Measurements from ENCODE around the gene ATPAF2.

ATPAF2 gene

DNA sequence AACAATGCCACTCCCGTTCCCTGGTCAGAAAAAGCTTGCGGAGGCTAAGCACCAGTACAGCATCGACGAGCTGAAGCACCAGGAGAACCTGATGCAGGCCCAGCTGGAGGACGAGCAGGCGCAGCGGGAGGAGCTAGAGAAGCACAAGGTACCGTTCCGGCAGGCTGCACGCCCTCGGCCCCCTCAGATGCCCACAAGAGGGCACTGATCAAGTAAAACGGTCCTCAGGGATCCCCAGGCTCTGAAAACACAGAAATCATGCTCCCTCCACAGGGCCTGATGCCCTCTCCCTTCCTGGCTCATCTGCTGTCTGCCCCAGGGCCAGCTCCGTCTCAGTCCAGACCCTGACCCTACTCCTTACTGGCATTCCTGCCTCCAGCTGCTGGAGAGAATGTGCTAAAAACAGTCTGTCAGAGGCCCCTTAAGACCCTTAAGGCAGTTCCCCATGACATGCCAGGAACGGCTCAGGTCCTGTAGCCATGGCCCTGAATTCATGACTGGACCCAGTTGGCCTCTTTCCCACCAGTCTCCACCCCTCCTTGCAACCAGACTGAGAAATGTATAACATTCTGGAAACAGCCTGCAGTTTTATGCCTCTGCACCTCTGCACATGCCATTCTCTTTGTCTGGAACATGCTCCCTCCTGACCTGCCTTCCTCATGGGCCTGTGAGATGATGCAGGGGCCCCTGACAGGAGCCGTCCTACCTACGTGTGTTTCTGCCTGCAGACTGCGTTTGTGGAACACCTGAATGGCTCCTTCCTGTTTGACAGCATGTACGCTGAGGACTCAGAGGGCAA lies 44.5 kb downstream of the ATPAF2 start:
- WGBS (ENCODE audit: insufficient coverage), result 70% methylated on average over 17 of the region's 18 CpGs
- CTCF ChIA-PET, result interaction anchor here (0.8 to 1.8 kb wide), 11 partner anchors 10 to 95 kb away, joined by 3 to 6 read pairs (median 4); no protein-coding TSS in a partner anchor
- Histone ChIP-seq H3K36me3 (ENCODE audit: control insufficient read depth in 4 of 4, insufficient read depth in 4 of 4, low read length in 3 of 4) (no peaks in the 10 kb centered on the region), H3K27ac (ENCODE audit: insufficient read depth in 1 of 2, low read depth in 1 of 2, low read length in 2 of 2, poor library complexity in 1 of 2, severe bottlenecking in 2 of 2) (no peak overlapping the region), H3K9me3 (ENCODE audit: control extremely low read depth in 1 of 5, control insufficient read depth in 4 of 5, insufficient read depth in 2 of 5, low read depth in 1 of 5, low read length in 4 of 5) (no peaks in the 10 kb centered on the region), H3K27me3 (replicated peaks in 2 of 5; ENCODE audit: control insufficient read depth in 4 of 5, insufficient read depth in 5 of 5, low read length in 4 of 5) (no peaks in the 10 kb centered on the region), H3K4me3 (ENCODE audit: control insufficient read depth in 1 of 7, extremely low read depth in 1 of 7, insufficient read depth in 4 of 7, low read depth in 2 of 7, low read length in 6 of 7) (no peak overlapping the region), H3K4me1 (ENCODE audit: control extremely low read depth in 1 of 4, control insufficient read depth in 4 of 4, insufficient read depth in 4 of 4, low read length in 3 of 4) (no peaks in the 10 kb centered on the region)
- POLR2A ChIA-PET, result no interaction called here
- peak; percentile 40 to 60 (median 56) for DNase-seq

DNA sequence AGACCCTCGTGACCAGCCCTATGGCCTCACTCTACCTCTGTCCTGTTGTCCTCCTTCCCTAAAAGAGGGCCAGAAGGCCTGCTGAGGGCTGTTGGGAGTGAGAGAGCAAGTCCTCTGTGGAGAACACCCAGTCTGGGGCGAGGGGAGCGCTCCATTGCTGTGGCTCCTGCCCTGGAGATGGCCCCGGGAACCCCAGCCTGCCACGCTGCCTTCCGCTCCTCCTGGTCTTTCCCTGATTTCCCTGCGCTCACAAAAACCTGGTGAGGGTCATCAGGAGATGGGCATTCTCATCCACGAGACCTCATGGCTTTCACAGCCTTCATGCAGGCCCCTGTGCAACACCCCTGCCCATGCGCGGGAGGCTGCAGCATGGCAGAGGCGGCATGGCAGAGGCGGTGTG lies 45.1 kb downstream of the ATPAF2 start:
- POLR2A ChIA-PET, result no interaction called here
- H3K27me3 ChIP-seq (replicated peaks in 2 of 5; ENCODE audit: control insufficient read depth in 4 of 5, insufficient read depth in 5 of 5, low read length in 4 of 5), result no peaks in the 10 kb centered on the region
- H3K9me3 ChIP-seq (ENCODE audit: control extremely low read depth in 1 of 5, control insufficient read depth in 4 of 5, insufficient read depth in 2 of 5, low read depth in 1 of 5, low read length in 4 of 5), result no peaks in the 10 kb centered on the region
- no peaks in the 10 kb centered on the region for H3K36me3 ChIP-seq (ENCODE audit: control insufficient read depth in 4 of 4, insufficient read depth in 4 of 4, low read length in 3 of 4)
- H3K4me1 ChIP-seq (ENCODE audit: control extremely low read depth in 1 of 4, control insufficient read depth in 4 of 4, insufficient read depth in 4 of 4, low read length in 3 of 4), result no peaks in the 10 kb centered on the region
- DNase-seq, result no peak
- WGBS (ENCODE audit: insufficient coverage), result 89% methylated on average over 7 of the region's 12 CpGs
- H3K4me3 ChIP-seq (ENCODE audit: control insufficient read depth in 1 of 7, extremely low read depth in 1 of 7, insufficient read depth in 4 of 7, low read depth in 2 of 7, low read length in 6 of 7), result no peak overlapping the region
- H3K27ac ChIP-seq (ENCODE audit: insufficient read depth in 1 of 2, low read depth in 1 of 2, low read length in 2 of 2, poor library complexity in 1 of 2, severe bottlenecking in 2 of 2), result no peak overlapping the region
- CTCF ChIA-PET, result interaction anchor here (0.8 to 1.8 kb wide), 9 partner anchors 9 to 95 kb away, joined by 3 to 6 read pairs (median 4); no protein-coding TSS in a partner anchor

DNA sequence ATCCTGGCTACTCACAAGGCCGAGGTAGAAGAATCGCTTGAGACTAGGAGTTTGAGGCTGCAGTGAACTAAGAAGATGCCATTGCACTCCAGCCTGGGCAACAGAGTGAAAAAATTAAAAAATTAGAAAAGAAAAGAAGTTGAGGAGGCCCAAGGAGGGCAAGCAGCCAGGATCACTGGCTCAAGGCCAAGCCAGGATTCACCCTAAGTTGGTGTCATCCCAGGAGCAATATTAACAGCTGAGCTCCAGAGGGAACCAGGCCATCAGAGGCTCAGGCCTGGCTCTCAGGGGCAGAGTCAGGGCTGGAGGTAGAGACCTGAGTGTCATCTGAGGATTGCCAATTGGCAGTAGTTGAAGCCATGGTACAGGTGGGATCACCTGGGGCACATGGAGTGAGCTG lies 45.6 kb downstream of the ATPAF2 start:
- Histone ChIP-seq H3K4me1 (ENCODE audit: control extremely low read depth in 1 of 4, control insufficient read depth in 4 of 4, insufficient read depth in 4 of 4, low read length in 3 of 4) (no peaks in the 10 kb centered on the region), H3K9me3 (ENCODE audit: control extremely low read depth in 1 of 5, control insufficient read depth in 4 of 5, insufficient read depth in 2 of 5, low read depth in 1 of 5, low read length in 4 of 5) (no peaks in the 10 kb centered on the region), H3K36me3 (ENCODE audit: control insufficient read depth in 4 of 4, insufficient read depth in 4 of 4, low read length in 3 of 4) (no peaks in the 10 kb centered on the region), H3K27me3 (replicated peaks in 2 of 5; ENCODE audit: control insufficient read depth in 4 of 5, insufficient read depth in 5 of 5, low read length in 4 of 5) (no peaks in the 10 kb centered on the region), H3K4me3 (ENCODE audit: control insufficient read depth in 1 of 7, extremely low read depth in 1 of 7, insufficient read depth in 4 of 7, low read depth in 2 of 7, low read length in 6 of 7) (no peak overlapping the region), H3K27ac (ENCODE audit: insufficient read depth in 1 of 2, low read depth in 1 of 2, low read length in 2 of 2, poor library complexity in 1 of 2, severe bottlenecking in 2 of 2) (no peak overlapping the region)
- POLR2A ChIA-PET, result no interaction called here
- DNase-seq, result no peak
- 100% methylated on average over 2 of the region's 2 CpGs for whole genome bisulfite sequencing (ENCODE audit: insufficient coverage)
- CTCF ChIA-PET, result interaction anchor here (1.4 to 1.6 kb wide), 3 partner anchors 9 to 12 kb away, joined by 4 to 8 read pairs (median 4); no protein-coding TSS in a partner anchor

DNA sequence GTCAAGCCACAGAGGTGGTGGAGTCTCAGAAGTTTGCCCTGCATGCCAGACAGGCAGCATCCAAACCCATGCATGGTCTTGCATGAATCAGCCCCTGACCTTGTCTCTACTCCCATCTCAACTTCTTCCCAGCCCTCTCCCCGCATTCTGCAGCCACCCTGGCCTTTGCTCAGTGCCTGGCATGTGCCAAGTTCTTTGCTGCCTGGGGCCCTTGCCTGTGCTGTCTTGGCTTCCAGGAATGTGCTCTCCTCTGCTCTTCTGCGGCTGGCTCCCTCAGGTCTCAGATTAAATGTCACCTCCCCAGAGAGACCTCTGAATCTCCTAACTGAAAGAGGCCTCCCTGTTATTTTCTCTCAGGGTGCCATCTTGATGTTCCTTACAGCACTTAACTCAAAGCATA lies 48.7 kb downstream of the ATPAF2 start:
- no peaks in the 10 kb centered on the region for H3K9me3 ChIP-seq (ENCODE audit: control extremely low read depth in 1 of 5, control insufficient read depth in 4 of 5, insufficient read depth in 2 of 5, low read depth in 1 of 5, low read length in 4 of 5)
- no peak overlapping the region for H3K4me3 ChIP-seq (ENCODE audit: control insufficient read depth in 1 of 7, extremely low read depth in 1 of 7, insufficient read depth in 4 of 7, low read depth in 2 of 7, low read length in 6 of 7)
- POLR2A ChIA-PET, result interaction anchor here (1.2 kb wide), 1 partner anchor 8 kb away, joined by 3 read pairs; no protein-coding TSS in a partner anchor
- 91% methylated on average over 1 of the region's 2 CpGs for WGBS (ENCODE audit: insufficient coverage)
- H3K36me3 ChIP-seq (ENCODE audit: control insufficient read depth in 4 of 4, insufficient read depth in 4 of 4, low read length in 3 of 4), result no peaks in the 10 kb centered on the region
- no peaks in the 10 kb centered on the region for H3K27me3 ChIP-seq (replicated peaks in 2 of 5; ENCODE audit: control insufficient read depth in 4 of 5, insufficient read depth in 5 of 5, low read length in 4 of 5)
- no peak overlapping the region for H3K27ac ChIP-seq (ENCODE audit: insufficient read depth in 1 of 2, low read depth in 1 of 2, low read length in 2 of 2, poor library complexity in 1 of 2, severe bottlenecking in 2 of 2)
- no peak for DNase-seq
- CTCF ChIA-PET, result no interaction called here
- H3K4me1 ChIP-seq (ENCODE audit: control extremely low read depth in 1 of 4, control insufficient read depth in 4 of 4, insufficient read depth in 4 of 4, low read length in 3 of 4), result no peaks in the 10 kb centered on the region

DNA sequence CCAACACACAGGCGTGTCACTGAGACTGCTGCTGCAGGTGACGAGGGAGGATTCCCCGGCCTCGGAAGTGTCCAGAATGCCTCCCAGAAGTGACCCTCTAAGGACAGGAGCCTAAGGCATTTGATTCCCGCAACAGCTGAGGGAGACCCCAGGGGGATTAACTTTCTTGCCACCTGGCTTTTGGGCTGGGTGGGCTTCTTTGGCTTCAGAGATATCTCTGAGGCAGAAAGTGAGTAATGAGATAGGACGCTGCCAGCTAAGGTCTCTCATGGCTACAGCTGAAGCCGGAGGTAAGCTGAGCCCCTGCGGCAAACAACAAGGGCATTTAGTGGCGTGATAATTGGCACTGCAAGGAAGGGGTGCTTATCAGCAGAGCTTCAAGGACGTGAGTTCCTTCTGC lies 49.4 kb downstream of the ATPAF2 start:
- H3K27me3 ChIP-seq (replicated peaks in 2 of 5; ENCODE audit: control insufficient read depth in 4 of 5, insufficient read depth in 5 of 5, low read length in 4 of 5), result no peaks in the 10 kb centered on the region
- H3K4me3 ChIP-seq (ENCODE audit: control insufficient read depth in 1 of 7, extremely low read depth in 1 of 7, insufficient read depth in 4 of 7, low read depth in 2 of 7, low read length in 6 of 7), result no peak overlapping the region
- ChIA-PET POLR2A (interaction anchor here (0.6 to 1.2 kb wide), 2 partner anchors 8 to 68 kb away, joined by 3 to 4 read pairs; no protein-coding TSS in a partner anchor), CTCF (interaction anchor here (1.2 to 1.4 kb wide), 2 partner anchors 46 to 101 kb away, joined by 3 to 4 read pairs; no protein-coding TSS in a partner anchor)
- no peaks in the 10 kb centered on the region for H3K9me3 ChIP-seq (ENCODE audit: control extremely low read depth in 1 of 5, control insufficient read depth in 4 of 5, insufficient read depth in 2 of 5, low read depth in 1 of 5, low read length in 4 of 5)
- H3K27ac ChIP-seq (ENCODE audit: insufficient read depth in 1 of 2, low read depth in 1 of 2, low read length in 2 of 2, poor library complexity in 1 of 2, severe bottlenecking in 2 of 2), result no peak overlapping the region
- H3K36me3 ChIP-seq (ENCODE audit: control insufficient read depth in 4 of 4, insufficient read depth in 4 of 4, low read length in 3 of 4), result no peaks in the 10 kb centered on the region
- no peaks in the 10 kb centered on the region for H3K4me1 ChIP-seq (ENCODE audit: control extremely low read depth in 1 of 4, control insufficient read depth in 4 of 4, insufficient read depth in 4 of 4, low read length in 3 of 4)
- 97% methylated on average over 10 of the region's 10 CpGs for WGBS (ENCODE audit: insufficient coverage)
- no peak for DNase-seq

DNA sequence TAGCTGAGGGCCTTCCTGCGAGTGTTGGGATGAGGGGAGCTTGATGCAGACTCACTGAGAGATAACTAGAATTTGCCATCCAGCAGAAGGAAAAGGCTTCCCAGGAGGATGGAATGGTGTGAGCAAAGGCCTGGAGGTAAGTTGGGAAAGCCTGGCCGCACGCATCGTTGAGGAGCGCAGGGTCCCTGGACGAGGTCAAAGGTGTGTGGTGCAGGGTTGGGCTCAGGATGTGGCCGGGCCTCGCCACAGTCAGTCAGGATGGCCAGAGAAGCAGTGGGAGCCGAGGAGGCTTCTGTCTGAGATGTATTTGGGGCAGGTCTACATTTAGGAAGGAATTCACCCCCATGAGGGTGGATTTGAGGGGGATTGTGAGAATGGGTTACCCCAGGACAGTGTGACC lies 49.9 kb downstream of the ATPAF2 start:
- CTCF ChIA-PET, result interaction anchor here (1.2 to 1.4 kb wide), 2 partner anchors 47 to 100 kb away, joined by 3 to 4 read pairs; no protein-coding TSS in a partner anchor
- DNase-seq, result no peak
- H3K36me3 ChIP-seq (ENCODE audit: control insufficient read depth in 4 of 4, insufficient read depth in 4 of 4, low read length in 3 of 4), result no peaks in the 10 kb centered on the region
- H3K27me3 ChIP-seq (replicated peaks in 2 of 5; ENCODE audit: control insufficient read depth in 4 of 5, insufficient read depth in 5 of 5, low read length in 4 of 5), result no peaks in the 10 kb centered on the region
- WGBS (ENCODE audit: insufficient coverage), result 98% methylated on average over 9 of the region's 9 CpGs
- H3K27ac ChIP-seq (ENCODE audit: insufficient read depth in 1 of 2, low read depth in 1 of 2, low read length in 2 of 2, poor library complexity in 1 of 2, severe bottlenecking in 2 of 2), result no peak overlapping the region
- POLR2A ChIA-PET, result interaction anchor here (0.6 to 1.2 kb wide), 2 partner anchors 9 to 68 kb away, joined by 3 to 4 read pairs; no protein-coding TSS in a partner anchor
- H3K9me3 ChIP-seq (ENCODE audit: control extremely low read depth in 1 of 5, control insufficient read depth in 4 of 5, insufficient read depth in 2 of 5, low read depth in 1 of 5, low read length in 4 of 5), result no peaks in the 10 kb centered on the region
- no peak overlapping the region for H3K4me3 ChIP-seq (ENCODE audit: control insufficient read depth in 1 of 7, extremely low read depth in 1 of 7, insufficient read depth in 4 of 7, low read depth in 2 of 7, low read length in 6 of 7)
- H3K4me1 ChIP-seq (ENCODE audit: control extremely low read depth in 1 of 4, control insufficient read depth in 4 of 4, insufficient read depth in 4 of 4, low read length in 3 of 4), result no peaks in the 10 kb centered on the region

DNA sequence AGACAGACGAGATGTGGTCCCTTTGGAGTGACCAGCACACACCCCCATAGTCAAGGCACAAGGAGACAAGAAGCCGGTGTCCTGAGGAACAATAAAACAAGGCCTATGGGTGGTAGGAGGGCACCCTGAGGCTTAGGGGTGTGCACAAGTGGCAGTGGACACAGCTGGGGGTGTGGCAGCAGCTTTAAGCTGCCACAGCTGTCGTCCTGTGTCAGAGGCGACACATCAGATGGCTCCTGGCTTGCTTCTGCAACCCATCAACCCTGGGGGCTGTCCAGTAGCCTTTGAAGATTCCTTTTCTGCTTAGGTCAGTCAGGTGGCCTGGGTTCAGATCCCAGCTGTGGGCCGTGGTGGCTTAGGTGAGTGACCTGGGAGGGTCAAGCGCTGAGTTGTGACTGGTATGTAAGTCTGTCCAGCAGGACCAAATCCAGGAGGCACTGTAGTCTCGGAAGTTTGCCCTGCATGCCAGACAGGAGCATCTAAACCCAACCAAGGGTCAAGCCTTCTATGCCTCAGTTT lies 50.5 kb downstream of the ATPAF2 start:
- Histone ChIP-seq H3K27ac (ENCODE audit: insufficient read depth in 1 of 2, low read depth in 1 of 2, low read length in 2 of 2, poor library complexity in 1 of 2, severe bottlenecking in 2 of 2) (no peak overlapping the region), H3K4me1 (ENCODE audit: control extremely low read depth in 1 of 4, control insufficient read depth in 4 of 4, insufficient read depth in 4 of 4, low read length in 3 of 4) (no peaks in the 10 kb centered on the region), H3K4me3 (ENCODE audit: control insufficient read depth in 1 of 7, extremely low read depth in 1 of 7, insufficient read depth in 4 of 7, low read depth in 2 of 7, low read length in 6 of 7) (no peak overlapping the region), H3K9me3 (ENCODE audit: control extremely low read depth in 1 of 5, control insufficient read depth in 4 of 5, insufficient read depth in 2 of 5, low read depth in 1 of 5, low read length in 4 of 5) (no peaks in the 10 kb centered on the region), H3K36me3 (ENCODE audit: control insufficient read depth in 4 of 4, insufficient read depth in 4 of 4, low read length in 3 of 4) (no peaks in the 10 kb centered on the region), H3K27me3 (replicated peaks in 2 of 5; ENCODE audit: control insufficient read depth in 4 of 5, insufficient read depth in 5 of 5, low read length in 4 of 5) (no peaks in the 10 kb centered on the region)
- WGBS (ENCODE audit: insufficient coverage), result 100% methylated on average over 7 of the region's 7 CpGs
- POLR2A ChIA-PET, result no interaction called here
- CTCF ChIA-PET, result interaction anchor here (1.2 to 1.4 kb wide), 2 partner anchors 47 to 99 kb away, joined by 3 to 4 read pairs; no protein-coding TSS in a partner anchor
- DNase-seq, result no peak
